GM18498 (cell line): ENCODE results near the gene ZNF569.
"Not testable (repeated sequence)": the region's sequence is repeated elsewhere in the genome, so short reads cannot be mapped to it uniquely, and the experiment has no call there.

Experiments
- ATAC-seq: cut with Tn5 transposase; IDR thresholded peaks from one replicate; pipeline ENCODE4 v1.9.1; 2021; ENCODE audit warnings: mild to moderate bottlenecking, moderate library complexity; ENCODE audit not compliant: unreplicated experiment

ZNF569 gene

GRCh38 chr19:37466798-37467607 lies at the start of gene ZNF569:
Gene ZNF569, minus strand, starts transcription at chr19:37467444. Its CDS starts 22,523 bp downstream, at chr19:37444921.
- ATAC-seq: peak; percentile 71

GRCh38 chr19:37513397-37513796 lies 46.2 kb upstream of the ZNF569 start:
- no peak for ATAC-seq

GRCh38 chr19:37511821-37512220 lies 44.6 kb upstream of the ZNF569 start:
- ATAC-seq: no peak

GRCh38 chr19:37511186-37511585 lies 43.9 kb upstream of the ZNF569 start:
- ATAC-seq: no peak

GRCh38 chr19:37507167-37507464 lies 39.9 kb upstream of the ZNF569 start:
- ATAC-seq: no peak

GRCh38 chr19:37506387-37507166 lies 39.3 kb upstream of the ZNF569 start, which contains the start of gene ZNF793:
Gene ZNF793, plus strand, starts transcription at chr19:37506939. Its CDS starts 16,501 bp downstream, at chr19:37523440.
- ATAC-seq: peak; percentile 87

- peak; percentile 34 for ATAC-seq
Observed at GRCh38 chr19:37505958-37506386, 38.7 kb upstream of the ZNF569 start.

GRCh38 chr19:37492213-37492612 lies 25.0 kb upstream of the ZNF569 start:
- ATAC-seq: no peak

GRCh38 chr19:37484406-37485168 lies 17.3 kb upstream of the ZNF569 start:
- no peak for ATAC-seq

- ATAC-seq: no peak
Observed at GRCh38 chr19:37472165-37472564, 4.9 kb upstream of the ZNF569 start.

GRCh38 chr19:37470216-37470615 lies 3.0 kb upstream of the ZNF569 start:
- ATAC-seq: no peak

GRCh38 chr19:37468961-37469777 lies 1.9 kb upstream of the ZNF569 start, which contains the start of gene ZNF570:
Gene ZNF570, plus strand, starts transcription at chr19:37469356. Its CDS starts 999 bp downstream, at chr19:37470355.
- peak; percentile 64 for ATAC-seq

- no peak for ATAC-seq
Observed at GRCh38 chr19:37467608-37468090, 405 bp upstream of the ZNF569 start.

- no peak for ATAC-seq
Observed at GRCh38 chr19:37466277-37466797, 907 bp downstream of the ZNF569 start.

- ATAC-seq: no peak
Observed at GRCh38 chr19:37452500-37453245, 14.6 kb downstream of the ZNF569 start.

- no peak for ATAC-seq
Observed at GRCh38 chr19:37413313-37414084, 53.7 kb downstream of the ZNF569 start.

- no peak for ATAC-seq
Observed at GRCh38 chr19:37412700-37413099, 54.5 kb downstream of the ZNF569 start.

GRCh38 chr19:37406140-37406846 lies 61.0 kb downstream of the ZNF569 start:
- ATAC-seq: not testable (repeated sequence)
